Naive thymus-derived CD4-positive, alpha-beta T cell (primary cell): ENCODE data around the gene GAB3. TPM values are rescaled to one million over a fixed set of nuclear protein-coding genes. Genes with fewer than 3 reads are reported as not detected.
A peak's percentile ranks its signal among the peaks of the same experiment; 100 is the strongest.
"Not testable (repeated sequence)": the region's sequence is repeated elsewhere in the genome, so short reads cannot be mapped to it uniquely, and the experiment has no call there.

Experiments
- ATAC-seq: fragments of 150-1000 bp; cut with Tn5 transposase; 2 replicates; pipeline ENCODE4 v1.10.0; 2021; ENCODE audit warnings: mild to moderate bottlenecking, moderate library complexity
- CTCF ChIA-PET: fragments of 350-600 bp; sonication (Branson Sonifier 250); formaldehyde crosslinking; loops from one replicate; lab custom pipeline; 2021; ENCODE audit warnings: antibody characterized with exemption; lab: Charles Lee
- POLR2A ChIA-PET: fragments of 350-600 bp; sonication (Branson Sonifier 250); formaldehyde crosslinking; loops from one replicate; lab custom pipeline; 2021; ENCODE audit warnings: antibody characterized with exemption, inconsistent platforms; lab: Charles Lee
- DNase-seq, 9 donors: peaks; one replicate each; pipeline versions ENCODE4 v3.0.0 to v3.0.0-alpha.2; 2020 to 2022; ENCODE audit warnings: mixed read lengths in 1 of 9
- H3K27ac ChIP-seq: one replicate; pipeline ENCODE4 v1.7.0; 2013; ENCODE audit warnings: mild to moderate bottlenecking, low read depth, low read length, moderate library complexity
- H3K27me3 ChIP-seq, 2 donors: one replicate each; pipeline ENCODE4 v1.7.0; 2013; ENCODE audit warnings: low read length in 2 of 2, mild to moderate bottlenecking in 2 of 2, moderate library complexity in 2 of 2; ENCODE audit not compliant: control insufficient read depth in 2 of 2, insufficient read depth in 2 of 2
- H3K36me3 ChIP-seq, 3 experiments: 1 replicate in 2 of 3; 2 replicates in 1 of 3; pipeline ENCODE4 v1.7.0; 2013; ENCODE audit warnings: low read length in 3 of 3, mild to moderate bottlenecking in 3 of 3, moderate library complexity in 1 of 3; ENCODE audit not compliant: insufficient read depth in 3 of 3, control insufficient read depth in 2 of 3
- H3K4me1 ChIP-seq, 2 donors: one replicate each; pipeline ENCODE4 v1.7.0; 2013; ENCODE audit warnings: low read length in 2 of 2, mild to moderate bottlenecking in 2 of 2, moderate library complexity in 1 of 2; ENCODE audit not compliant: control insufficient read depth in 2 of 2, insufficient read depth in 2 of 2
- H3K4me3 ChIP-seq: 2 replicates; pipeline ENCODE4 v1.7.0; 2013; ENCODE audit warnings: mild to moderate bottlenecking, low read length
- H3K9me3 ChIP-seq, 3 experiments: 1 replicate in 2 of 3; 2 replicates in 1 of 3; pipeline ENCODE4 v1.7.0; 2013; ENCODE audit warnings: low read length in 3 of 3; ENCODE audit not compliant: control insufficient read depth in 2 of 3
- H3K27ac Mint-ChIP-seq, 9 donors: one replicate each; pipeline ENCODE4 v1.8.0; 2020 to 2022; ENCODE audit warnings: mixed read lengths in 9 of 9, mild to moderate bottlenecking in 8 of 9, moderate library complexity in 5 of 9, inconsistent platforms in 2 of 9
- H3K27me3 Mint-ChIP-seq, 5 donors: one replicate each; pipeline ENCODE4 v1.8.0; 2021 to 2022; ENCODE audit warnings: mixed read lengths in 5 of 5, mild to moderate bottlenecking in 1 of 5
- H3K36me3 Mint-ChIP-seq, 5 donors: one replicate each; pipeline ENCODE4 v1.8.0; 2020 to 2022; ENCODE audit warnings: mixed read lengths in 5 of 5, mild to moderate bottlenecking in 3 of 5, inconsistent platforms in 1 of 5
- H3K4me1 Mint-ChIP-seq, 7 donors: one replicate each; pipeline ENCODE4 v1.8.0; 2020 to 2022; ENCODE audit warnings: mixed read lengths in 7 of 7, mild to moderate bottlenecking in 3 of 7, inconsistent platforms in 1 of 7
- H3K4me3 Mint-ChIP-seq, 10 donors: one replicate each; pipeline ENCODE4 v1.8.0; 2020 to 2022; ENCODE audit warnings: mild to moderate bottlenecking in 10 of 10, mixed read lengths in 10 of 10, moderate library complexity in 6 of 10, inconsistent platforms in 2 of 10
- H3K9me3 Mint-ChIP-seq, 11 donors: one replicate each; pipeline ENCODE4 v1.8.0; 2020 to 2022; ENCODE audit warnings: mixed read lengths in 11 of 11, mild to moderate bottlenecking in 4 of 11, inconsistent platforms in 1 of 11, moderate library complexity in 1 of 11
- intact Hi-C, 2 donors: fragments of 100-400 bp; cut with micrococcal nuclease; formaldehyde crosslinking; loops; one replicate each; pipeline ENCODE4 v1.15.1; 2023
- polyA plus RNA-seq, 2 donors: library from polyadenylated mRNA; unstranded; fragments of 300-500 nt; fragmentation: Illumina TruSeq; gene quantifications; one replicate each; pipeline ENCODE4 v1.2.3, GENCODE V29; 2021
- total RNA-seq, 6 experiments: library from RNA in 5 of 6; stranded (reverse) in 5 of 6; gene quantifications; 1 replicate in 5 of 6; 2 replicates in 1 of 6; pipeline ENCODE4 v1.2.3 and lab custom pipeline; 2021 to 2026

The GAB3 gene
- total and polyA plus RNA-seq, 7 experiments from 2014 or later = 0.77 to 28.5 (median 5.8) TPM

DNA sequence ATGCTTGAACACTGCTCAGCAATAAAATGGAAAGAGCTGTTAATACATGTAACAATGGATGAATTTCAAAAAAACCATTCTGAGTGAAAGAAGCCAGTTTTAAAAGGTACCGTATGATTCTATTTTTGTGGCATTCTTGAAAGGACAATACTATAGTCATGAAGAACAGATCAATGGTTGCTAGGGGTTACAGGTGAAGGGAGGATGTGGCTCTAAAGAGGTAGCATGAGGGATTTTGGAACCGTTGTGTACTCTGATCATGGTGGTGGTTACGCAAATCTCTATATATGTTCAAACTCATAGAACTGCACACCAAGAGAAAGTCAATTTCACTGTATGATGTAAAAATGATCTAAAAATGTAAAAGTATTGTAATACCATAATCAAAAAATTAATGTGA lies 57.5 kb downstream of the GAB3 start:
- peaks cover 0 to 40% (median 3%) of the 10 kb centered on the region in 5 donors for H3K36me3 Mint-ChIP-seq
- Histone ChIP-seq H3K4me3 (no peak overlapping the region), H3K36me3 (peaks cover 0 to 1% (median 0%) of the 10 kb centered on the region in 3 experiments), H3K27me3 (no peaks in the 10 kb centered on the region), H3K4me1 (no peaks in the 10 kb centered on the region), H3K27ac (no peak overlapping the region), H3K9me3 (no peaks in the 10 kb centered on the region)
- peak overlapping the region in 5 of 10 donors; percentile 3 to 67 (median 41) for H3K4me3 Mint-ChIP-seq
- ATAC-seq (peak; percentile 87), DNase-seq (peak in 7 of 9 donors; percentile 31 to 76 (median 61))
- intact Hi-C loops = no loop called here
- no peaks in the 10 kb centered on the region for H3K27me3 Mint-ChIP-seq
- ChIA-PET POLR2A (interaction anchor here (0.9 kb wide), 1 partner anchor 141 kb away, joined by 3 read pairs; the partner anchor contains the start of gene SMIM9), CTCF (no interaction called here)
- no peaks in the 10 kb centered on the region for H3K9me3 Mint-ChIP-seq
- H3K4me1 Mint-ChIP-seq = peaks cover 0 to 12% (median 9%) of the 10 kb centered on the region in 7 donors
- H3K27ac Mint-ChIP-seq = peak overlapping the region in 4 of 9 donors; percentile 46 to 87 (median 74)

DNA sequence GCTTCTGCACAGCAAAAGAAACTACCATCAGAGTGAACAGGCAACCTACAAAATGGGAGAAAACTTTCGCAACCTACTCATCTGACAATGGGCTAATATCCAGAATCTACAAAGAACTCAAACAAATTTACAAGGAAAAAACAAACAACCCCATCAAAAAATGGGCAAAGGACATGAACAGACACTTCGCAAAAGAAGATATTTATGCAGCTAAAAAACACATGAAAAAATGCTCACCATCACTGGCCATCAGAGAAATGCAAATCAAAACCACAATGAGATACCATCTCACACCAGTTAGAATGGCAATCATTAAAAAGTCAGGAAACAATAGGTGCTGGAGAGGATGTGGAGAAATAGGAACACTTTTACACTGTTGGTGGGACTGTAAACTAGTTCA lies 60.4 kb downstream of the GAB3 start:
- H3K9me3 Mint-ChIP-seq, H3K36me3 ChIP-seq, H3K27me3 ChIP-seq, intact Hi-C loops, POLR2A ChIA-PET, DNase-seq, ATAC-seq, H3K4me3 ChIP-seq, H3K9me3 ChIP-seq, H3K4me1 ChIP-seq, CTCF ChIA-PET, H3K27ac Mint-ChIP-seq, H3K27me3 Mint-ChIP-seq, H3K4me3 Mint-ChIP-seq, H3K27ac ChIP-seq: not testable (repeated sequence)
- peaks cover 0 to 28% (median 0%) of the 10 kb centered on the region in 5 donors for H3K36me3 Mint-ChIP-seq
- peaks cover 4 to 16% (median 9%) of the 10 kb centered on the region in 7 donors for H3K4me1 Mint-ChIP-seq

DNA sequence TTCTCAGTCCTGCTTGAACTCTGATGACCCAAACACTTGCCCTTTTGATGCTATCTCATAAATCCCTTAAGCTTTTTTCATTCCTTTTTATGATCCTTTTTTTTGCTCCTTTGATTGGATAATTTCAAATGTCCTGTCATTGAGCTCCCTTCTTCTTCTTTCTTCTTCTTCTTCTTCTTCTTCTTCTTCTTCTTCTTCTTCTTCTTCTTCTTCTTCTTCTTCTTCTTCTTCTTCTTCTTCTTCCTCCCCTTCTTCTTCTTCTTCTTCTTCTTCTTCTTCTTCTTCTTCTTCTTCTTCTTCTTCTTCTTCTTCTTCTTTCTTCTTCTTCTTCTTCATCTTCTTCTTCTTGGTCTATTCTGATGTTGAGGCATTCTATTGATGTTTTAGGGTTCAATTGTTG lies 78.8 kb downstream of the GAB3 start:
- H3K27ac ChIP-seq, H3K27ac Mint-ChIP-seq, H3K4me3 Mint-ChIP-seq, H3K4me3 ChIP-seq, intact Hi-C loops, H3K4me1 Mint-ChIP-seq, CTCF ChIA-PET, DNase-seq, H3K4me1 ChIP-seq, H3K27me3 ChIP-seq, H3K36me3 ChIP-seq, H3K9me3 ChIP-seq, ATAC-seq, POLR2A ChIA-PET: not testable (repeated sequence)
- Mint-ChIP-seq H3K9me3 (peaks cover 0 to 47% (median 20%) of the 10 kb centered on the region in 11 donors), H3K27me3 (peaks cover 0 to 20% (median 0%) of the 10 kb centered on the region in 5 donors), H3K36me3 (peaks cover 0 to 39% (median 8%) of the 10 kb centered on the region in 5 donors)

DNA sequence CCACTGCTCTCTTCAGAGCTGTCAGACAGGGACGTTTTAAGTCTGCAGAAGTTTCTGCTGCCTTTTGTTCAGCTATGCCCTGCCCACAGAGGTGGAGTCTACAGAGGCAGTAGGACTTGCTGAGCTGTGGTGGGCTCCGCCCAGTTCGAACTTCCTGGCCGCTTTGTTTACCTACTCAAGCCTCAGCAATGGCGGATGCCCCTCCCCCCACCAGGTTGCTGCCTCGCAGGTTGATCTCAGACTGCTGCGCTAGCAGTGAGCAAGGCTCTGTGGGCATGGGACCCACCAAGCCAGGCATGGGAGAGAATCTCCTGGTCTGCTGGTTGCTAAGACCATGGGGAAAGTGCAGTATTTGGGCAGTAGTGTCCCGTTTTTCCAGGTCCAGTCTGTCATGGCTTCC lies 80.0 kb downstream of the GAB3 start:
- H3K9me3 Mint-ChIP-seq = peaks cover 0 to 47% (median 22%) of the 10 kb centered on the region in 11 donors
- CTCF ChIA-PET, H3K4me3 Mint-ChIP-seq, ATAC-seq, H3K36me3 ChIP-seq, H3K9me3 ChIP-seq, H3K4me3 ChIP-seq, POLR2A ChIA-PET, H3K4me1 ChIP-seq, intact Hi-C loops, DNase-seq, H3K27ac Mint-ChIP-seq, H3K27ac ChIP-seq, H3K27me3 ChIP-seq, H3K4me1 Mint-ChIP-seq: not testable (repeated sequence)
- peaks cover 0 to 22% (median 0%) of the 10 kb centered on the region in 5 donors for H3K27me3 Mint-ChIP-seq
- H3K36me3 Mint-ChIP-seq = peaks cover 0 to 34% (median 4%) of the 10 kb centered on the region in 5 donors

DNA sequence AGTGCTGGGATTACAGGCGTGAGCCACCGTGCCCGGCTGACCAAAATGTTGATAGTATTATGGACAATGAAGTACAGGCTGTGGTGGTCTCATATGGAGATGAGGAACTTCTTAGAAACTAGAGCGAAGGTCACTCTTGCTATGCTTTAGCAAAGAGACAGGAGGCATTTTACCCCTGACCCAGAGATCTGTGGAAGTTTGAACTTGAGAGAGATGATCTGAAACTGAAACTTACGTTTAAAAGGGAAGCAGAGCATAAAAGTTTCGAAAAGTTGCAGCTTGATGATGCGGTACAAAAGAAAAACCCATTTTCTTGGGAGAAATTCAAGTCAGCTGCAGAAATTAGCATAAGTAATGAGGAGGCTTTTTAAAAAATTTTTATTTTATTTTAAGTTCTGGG lies 89.0 kb downstream of the GAB3 start:
- intact Hi-C loops = no loop called here
- ChIA-PET POLR2A (no interaction called here), CTCF (no interaction called here)

DNA sequence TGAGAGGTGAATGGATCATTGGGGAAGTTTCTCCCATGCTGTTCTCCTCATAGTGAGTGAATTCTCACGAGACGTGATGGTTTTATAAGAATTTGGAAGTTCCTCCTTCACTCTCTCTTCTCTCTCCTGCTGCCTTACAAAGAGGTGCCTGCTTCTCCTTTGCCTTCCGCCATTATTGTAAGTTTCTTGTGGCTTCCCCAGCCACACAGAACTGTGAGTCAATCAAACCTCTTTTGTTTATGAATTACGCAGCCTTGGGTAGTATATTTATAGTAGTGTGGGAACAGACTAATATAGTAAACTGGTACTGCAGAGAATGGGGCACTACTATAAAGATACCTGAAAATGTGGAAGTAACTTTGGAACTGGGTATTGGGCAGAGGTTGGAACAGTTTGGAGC lies 89.7 kb downstream of the GAB3 start:
- ATAC-seq = no peak
- Mint-ChIP-seq H3K27ac (no peak overlapping the region), H3K27me3 (peaks cover 0 to 5% (median 0%) of the 10 kb centered on the region in 5 donors), H3K36me3 (peaks cover 0 to 3% (median 0%) of the 10 kb centered on the region in 5 donors), H3K4me3 (no peak overlapping the region), H3K4me1 (peaks cover 0 to 9% (median 0%) of the 10 kb centered on the region in 7 donors), H3K9me3 (peaks cover 0 to 9% (median 0%) of the 10 kb centered on the region in 11 donors)
- no peak overlapping the region for H3K4me3 ChIP-seq
- H3K36me3 ChIP-seq = no peaks in the 10 kb centered on the region
- no peak for DNase-seq
- H3K27me3 ChIP-seq = no peaks in the 10 kb centered on the region
- no peaks in the 10 kb centered on the region for H3K9me3 ChIP-seq
- intact Hi-C loops = no loop called here
- CTCF ChIA-PET = no interaction called here
- no peak overlapping the region for H3K27ac ChIP-seq
- H3K4me1 ChIP-seq = no peaks in the 10 kb centered on the region
- POLR2A ChIA-PET = no interaction called here

More for the DNA sequence above, 89.0 kb downstream of the GAB3 start:
- Mint-ChIP-seq H3K4me3 (no peak overlapping the region), H3K36me3 (peaks cover 0 to 5% (median 0%) of the 10 kb centered on the region in 5 donors), H3K9me3 (peaks cover 0 to 11% (median 0%) of the 10 kb centered on the region in 11 donors), H3K27me3 (peaks cover 0 to 5% (median 0%) of the 10 kb centered on the region in 5 donors), H3K4me1 (peaks cover 0 to 9% (median 0%) of the 10 kb centered on the region in 7 donors), H3K27ac (no peak overlapping the region)
- ATAC-seq (no peak), DNase-seq (no peak)
- Histone ChIP-seq H3K27ac (no peak overlapping the region), H3K27me3 (no peaks in the 10 kb centered on the region), H3K4me3 (no peak overlapping the region), H3K9me3 (no peaks in the 10 kb centered on the region), H3K4me1 (no peaks in the 10 kb centered on the region), H3K36me3 (no peaks in the 10 kb centered on the region)

DNA sequence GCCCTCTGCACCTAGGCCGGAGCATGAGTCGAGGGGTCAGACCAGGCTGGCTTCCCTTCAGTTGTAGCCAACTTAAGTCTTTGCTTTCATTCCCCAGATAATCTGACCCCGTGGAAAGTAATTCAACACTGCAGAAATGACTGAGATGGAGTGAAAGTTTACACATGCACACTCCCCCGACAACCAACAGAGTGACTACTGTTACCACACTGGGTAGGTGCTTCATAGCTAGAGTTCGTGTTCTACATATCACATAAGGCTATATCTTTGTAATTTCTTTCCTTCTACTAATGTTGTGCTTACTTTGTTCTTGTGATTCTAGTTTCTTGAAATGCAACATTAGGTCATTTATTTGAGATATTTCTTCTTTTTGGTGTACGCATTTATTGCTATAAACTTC lies 90.3 kb downstream of the GAB3 start:
- H3K27me3 ChIP-seq = no peaks in the 10 kb centered on the region
- DNase-seq (no peak), ATAC-seq (no peak)
- H3K27me3 Mint-ChIP-seq = peaks cover 0 to 1% (median 0%) of the 10 kb centered on the region in 5 donors
- no peak overlapping the region for H3K27ac Mint-ChIP-seq
- H3K4me3 Mint-ChIP-seq = no peak overlapping the region
- H3K4me1 ChIP-seq = no peaks in the 10 kb centered on the region
- no peak overlapping the region for H3K27ac ChIP-seq
- H3K4me3 ChIP-seq = no peak overlapping the region
- intact Hi-C loops = no loop called here
- H3K4me1 Mint-ChIP-seq = peaks cover 0 to 3% (median 0%) of the 10 kb centered on the region in 7 donors
- ChIA-PET CTCF (no interaction called here), POLR2A (no interaction called here)
- H3K36me3 Mint-ChIP-seq = no peaks in the 10 kb centered on the region
- no peaks in the 10 kb centered on the region for H3K36me3 ChIP-seq
- H3K9me3 Mint-ChIP-seq = peaks cover 0 to 7% (median 0%) of the 10 kb centered on the region in 11 donors
- H3K9me3 ChIP-seq = no peaks in the 10 kb centered on the region
